Measurements from ENCODE around the gene SPATA2.

The SPATA2 gene

GRCh38 chr20:49889001-49889934 is 26.1 kb downstream of the SPATA2 start:
- no peak for TF ChIP-seq ZFX (IDR thresholded peaks at IDR 0.05)
- no peak for TF ChIP-seq CTCF (conservative IDR thresholded peaks at IDR 0.05)
- peak overlapping the region; percentile 49 for H3K27ac ChIP-seq

GRCh38 chr20:49888212-49889000 is 26.9 kb downstream of the SPATA2 start:
- peak overlapping the region; percentile 49 for H3K27ac ChIP-seq
- no peak for TF ChIP-seq ZFX (IDR thresholded peaks at IDR 0.05)
- TF ChIP-seq CTCF (conservative IDR thresholded peaks at IDR 0.05) = peak; percentile 95

GRCh38 chr20:49887251-49888211 is 27.8 kb downstream of the SPATA2 start:
- no peak overlapping the region for H3K27ac ChIP-seq
- TF ChIP-seq CTCF (conservative IDR thresholded peaks at IDR 0.05) (no peak), ZFX (IDR thresholded peaks at IDR 0.05) (no peak)

- TF ChIP-seq CTCF (conservative IDR thresholded peaks at IDR 0.05) (no peak), ZFX (IDR thresholded peaks at IDR 0.05) (no peak)
- H3K27ac ChIP-seq = no peak overlapping the region
Observed at GRCh38 chr20:49886571-49887213, 28.6 kb downstream of the SPATA2 start.

- TF ChIP-seq CTCF (conservative IDR thresholded peaks at IDR 0.05) (no peak), ZFX (IDR thresholded peaks at IDR 0.05) (no peak)
- no peak overlapping the region for H3K27ac ChIP-seq
Observed at GRCh38 chr20:49885558-49886332, 29.6 kb downstream of the SPATA2 start.

- TF ChIP-seq ZFX (IDR thresholded peaks at IDR 0.05) = no peak
- TF ChIP-seq CTCF (conservative IDR thresholded peaks at IDR 0.05) = no peak
- H3K27ac ChIP-seq = no peak overlapping the region
Observed at GRCh38 chr20:49883246-49883802, 32.0 kb downstream of the SPATA2 start.

All from C4-2B (cell line).